NCI-H748 (cell line): ENCODE measurements around the gene CDK4.
"Not testable (repeated sequence)": the region's sequence is repeated elsewhere in the genome, so short reads cannot be mapped to it uniquely, and the experiment has no call there.

Experiments
- DNase-seq: peaks from one replicate; lab custom pipeline; 2025; ENCODE audit not compliant: unreplicated experiment; lab: John Stamatoyannopoulos, UW

Gene CDK4

DNA sequence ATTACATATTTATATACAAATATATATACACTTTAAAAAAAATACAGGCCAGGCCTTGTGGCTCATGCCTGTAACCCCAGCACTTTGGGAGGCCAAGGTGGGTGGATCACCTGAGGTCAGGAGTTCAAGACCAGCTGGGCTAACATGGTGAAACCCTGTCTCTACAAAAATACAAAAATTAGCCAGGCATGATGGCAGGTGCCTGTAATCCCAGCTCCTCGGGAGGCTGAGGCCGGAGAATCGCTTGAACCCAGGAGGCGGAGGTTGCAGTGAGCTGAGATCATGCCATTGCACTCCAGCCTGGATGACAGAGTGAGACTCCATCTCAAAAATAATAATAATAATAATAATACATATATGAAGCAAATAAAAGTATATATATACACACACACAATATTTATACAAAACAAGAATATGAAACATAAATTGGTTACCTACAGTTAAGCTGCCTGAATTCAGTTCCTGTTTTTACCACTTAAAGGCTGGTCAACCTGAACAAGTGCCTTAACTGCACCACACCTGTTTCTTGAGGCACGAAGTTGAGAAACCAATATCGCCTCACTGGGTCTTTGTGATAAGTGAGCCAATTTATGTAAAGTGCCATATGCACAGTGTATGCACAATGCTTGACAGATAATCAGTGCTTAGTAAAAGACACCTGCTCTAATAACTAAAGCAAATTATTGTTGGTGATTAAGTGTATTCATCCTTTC is 36.9 kb downstream of the CDK4 start:
- not testable (repeated sequence) for DNase-seq

- no peak for DNase-seq
Measured at GRCh38 chr12:57713209-57713608, 38.9 kb downstream of the CDK4 start.

DNA sequence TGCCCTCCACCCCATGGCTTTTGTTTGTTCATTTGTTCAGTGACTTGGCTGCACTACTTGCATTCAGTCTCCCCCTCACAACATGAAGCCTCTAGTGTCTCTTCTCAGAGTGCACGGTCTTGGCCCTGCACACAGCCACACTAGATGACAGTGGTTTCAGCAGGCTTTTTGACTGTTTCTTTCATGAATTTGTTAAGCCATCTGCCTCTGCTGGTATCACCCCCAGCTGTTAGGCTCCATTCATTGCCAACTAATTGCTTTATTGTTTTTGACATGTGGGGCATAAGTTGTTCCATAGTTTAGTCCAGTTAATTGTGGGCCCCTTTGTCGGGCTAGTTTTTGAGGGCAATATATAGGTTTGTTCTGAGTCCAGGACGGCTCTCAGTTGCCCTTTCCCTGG is 39.4 kb downstream of the CDK4 start:
- DNase-seq = no peak

DNA sequence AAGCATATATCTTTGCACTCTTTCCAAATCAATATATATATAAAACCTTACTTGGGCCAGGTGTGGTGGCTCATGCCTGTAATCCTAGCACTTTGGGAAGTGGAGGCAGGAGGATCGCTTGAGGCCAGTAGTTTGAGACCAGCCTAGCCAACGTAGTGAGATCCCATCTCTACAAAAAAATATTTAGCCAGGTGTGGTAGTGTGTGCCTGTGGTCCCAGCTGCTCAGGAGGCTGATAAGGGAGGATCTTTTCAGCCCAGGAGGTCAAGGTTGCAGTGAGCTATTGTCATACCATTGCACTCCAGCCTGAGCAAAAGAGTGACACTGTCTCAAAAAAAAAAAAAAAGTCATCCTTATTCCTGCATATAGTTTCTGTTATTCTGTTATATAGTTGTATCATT is 43.8 kb downstream of the CDK4 start:
- no peak for DNase-seq

DNA sequence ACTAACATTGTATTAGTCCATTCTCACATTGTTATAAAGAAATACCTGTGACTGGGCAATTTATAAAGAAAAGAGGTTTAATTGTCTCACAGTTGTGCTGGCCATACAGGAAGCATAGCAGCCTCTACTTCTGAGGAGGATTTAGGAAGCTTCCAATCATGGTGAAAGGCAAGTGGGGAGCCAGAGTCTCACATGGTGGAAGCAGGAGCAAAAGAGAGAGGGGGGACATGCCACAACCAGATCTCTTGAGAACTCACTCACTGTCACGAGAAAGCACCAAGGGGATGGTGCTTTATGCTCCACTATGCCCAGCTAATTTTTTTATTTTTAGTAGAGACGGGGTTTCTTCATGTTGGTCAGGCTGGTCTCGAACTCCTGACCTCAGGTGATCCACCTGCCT is 44.9 kb downstream of the CDK4 start:
- DNase-seq = no peak

DNA sequence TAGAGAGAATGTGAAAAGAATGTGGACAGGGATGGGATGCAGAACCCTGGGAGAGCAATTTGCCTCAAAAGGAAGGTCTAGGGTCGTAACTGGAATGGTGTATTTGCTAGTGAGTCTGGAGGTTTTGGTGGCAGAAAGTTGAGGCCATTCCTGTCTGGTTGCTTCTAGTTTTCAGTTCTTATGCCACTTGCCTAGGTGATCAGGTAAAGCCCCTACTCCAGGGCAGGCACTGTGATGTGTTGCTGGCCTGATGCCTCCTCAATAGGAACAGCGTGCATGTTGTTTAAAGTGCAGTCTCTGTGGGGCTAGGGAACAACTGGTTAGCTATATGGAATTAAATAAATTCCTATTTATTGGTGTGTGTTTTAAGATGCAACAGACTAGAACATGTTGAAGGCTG is 51.8 kb downstream of the CDK4 start:
- no peak for DNase-seq

DNA sequence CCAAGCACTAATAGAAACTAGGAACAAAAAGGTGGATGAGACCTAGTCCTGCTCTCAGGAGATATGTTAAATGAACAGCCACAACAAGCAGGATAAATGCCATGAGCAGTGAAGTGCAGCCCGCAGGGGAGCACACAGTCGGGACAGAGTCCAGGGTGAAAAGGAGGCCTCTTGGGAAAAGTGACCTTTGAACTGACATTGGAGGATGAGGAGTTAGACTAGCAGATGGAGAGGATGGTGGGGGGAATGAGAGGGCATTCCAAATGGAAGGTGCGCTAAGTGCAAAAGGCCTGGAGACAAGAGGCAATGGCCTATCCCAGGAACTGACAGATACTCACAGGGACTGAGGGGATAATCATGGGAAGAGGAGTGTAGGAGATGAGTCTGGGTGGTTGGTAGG is 53.7 kb downstream of the CDK4 start:
- DNase-seq = no peak
